IPS-15b (cell line): ENCODE data around the gene RAPSN.

Experiments
- H3K27me3 ChIP-seq: one replicate; pipeline ENCODE4 v1.6.1; 2013; ENCODE audit warnings: low read length; ENCODE audit not compliant: control insufficient read depth, insufficient read depth
- H3K36me3 ChIP-seq: one replicate; pipeline ENCODE4 v1.6.1; 2013; ENCODE audit warnings: low read length; ENCODE audit not compliant: control insufficient read depth, insufficient read depth
- H3K4me1 ChIP-seq: one replicate; pipeline ENCODE4 v1.6.1; 2013; ENCODE audit warnings: mild to moderate bottlenecking, low read length; ENCODE audit not compliant: control insufficient read depth, insufficient read depth
- H3K4me3 ChIP-seq: one replicate; pipeline ENCODE4 v1.5.1; 2013; ENCODE audit warnings: low read depth, low read length
- H3K9ac ChIP-seq: one replicate; pipeline ENCODE4 v1.6.1; 2013; ENCODE audit warnings: low read depth, mild to moderate bottlenecking, low read length
- H3K9me3 ChIP-seq: one replicate; pipeline ENCODE4 v1.6.1; 2013; ENCODE audit warnings: mild to moderate bottlenecking, low read length; ENCODE audit not compliant: control insufficient read depth, insufficient read depth

The RAPSN gene

DNA sequence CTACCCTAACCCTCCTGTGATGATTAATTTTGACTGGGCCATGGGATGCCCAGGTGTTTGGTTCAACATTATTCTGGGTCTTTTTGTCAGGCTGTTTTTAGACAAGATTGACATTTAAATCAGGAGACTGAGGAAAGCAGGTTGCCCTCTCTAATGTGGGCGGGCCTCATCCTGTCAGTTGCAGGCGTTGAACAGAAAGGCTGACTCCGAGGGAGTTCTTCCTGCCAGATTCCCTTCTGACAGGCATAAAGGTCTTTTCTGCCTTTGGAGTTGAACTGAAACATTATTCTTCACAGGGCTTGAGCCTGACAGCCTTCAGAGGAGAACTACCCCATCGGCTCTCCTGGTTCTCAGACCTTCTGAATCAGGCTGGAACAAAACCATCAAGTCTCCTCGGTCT lies 18.4 kb downstream of the RAPSN start:
- H3K9ac ChIP-seq = no peak overlapping the region
- H3K9me3 ChIP-seq = no peaks in the 10 kb centered on the region
- no peaks in the 10 kb centered on the region for H3K27me3 ChIP-seq
- H3K36me3 ChIP-seq = no peaks in the 10 kb centered on the region
- no peak overlapping the region for H3K4me3 ChIP-seq
- H3K4me1 ChIP-seq = no peaks in the 10 kb centered on the region

DNA sequence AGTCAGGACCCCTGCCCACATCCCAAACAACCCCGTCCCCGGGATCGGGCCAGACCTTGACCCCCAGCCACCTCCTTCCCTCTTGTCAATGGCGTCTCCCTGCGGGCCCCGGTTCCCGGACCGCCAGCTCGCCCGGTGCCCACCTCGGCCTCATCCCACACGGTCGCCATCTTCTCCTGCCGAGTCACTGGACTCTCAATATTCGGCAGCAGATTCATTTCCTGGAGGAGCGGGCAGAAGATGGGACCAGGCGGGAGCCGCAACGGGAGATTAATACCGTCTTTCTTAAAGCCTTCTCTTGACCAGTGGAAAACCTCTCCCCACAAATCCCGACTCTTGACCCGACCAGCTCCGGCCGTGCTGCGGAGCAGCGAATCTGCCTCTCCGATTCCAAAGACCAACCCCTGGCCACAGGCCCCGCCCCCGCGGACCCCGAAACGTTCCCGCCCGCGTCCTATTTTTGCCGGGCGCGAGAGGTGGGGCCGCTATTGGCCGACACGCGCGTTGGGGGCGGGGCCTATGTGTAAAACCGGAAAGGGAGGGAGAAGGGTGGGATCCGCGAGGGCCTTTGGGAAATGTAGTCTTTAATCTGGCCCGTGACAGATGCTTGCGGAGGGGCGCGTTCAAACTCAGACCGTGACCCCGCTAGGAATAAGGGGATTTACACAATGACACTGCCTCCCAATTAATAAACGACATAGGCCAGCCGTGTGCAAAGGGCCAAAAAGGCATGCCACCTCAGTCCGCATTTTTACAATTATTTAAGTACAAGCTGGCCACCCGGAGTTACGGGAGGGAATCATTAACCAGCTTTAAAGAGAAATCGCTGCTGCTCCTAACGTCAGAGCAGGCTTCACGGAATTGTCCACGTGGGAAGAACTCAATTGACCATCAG lies 22.6 kb downstream of the RAPSN start, which contains the start of gene PSMC3:
PSMC3 (minus strand) TSS at position 378 of the 895 bp plus-strand sequence; CDS start at position 218, 160 bp downstream.
- Histone ChIP-seq H3K9me3 (no peaks in the 10 kb centered on the region), H3K4me1 (peaks cover 2% of the 10 kb centered on the region), H3K9ac (peak within 1 kb of the TSS; percentile 95), H3K36me3 (peaks cover 30% of the 10 kb centered on the region), H3K27me3 (no peaks in the 10 kb centered on the region), H3K4me3 (peak within 1 kb of the TSS; percentile 88)

DNA sequence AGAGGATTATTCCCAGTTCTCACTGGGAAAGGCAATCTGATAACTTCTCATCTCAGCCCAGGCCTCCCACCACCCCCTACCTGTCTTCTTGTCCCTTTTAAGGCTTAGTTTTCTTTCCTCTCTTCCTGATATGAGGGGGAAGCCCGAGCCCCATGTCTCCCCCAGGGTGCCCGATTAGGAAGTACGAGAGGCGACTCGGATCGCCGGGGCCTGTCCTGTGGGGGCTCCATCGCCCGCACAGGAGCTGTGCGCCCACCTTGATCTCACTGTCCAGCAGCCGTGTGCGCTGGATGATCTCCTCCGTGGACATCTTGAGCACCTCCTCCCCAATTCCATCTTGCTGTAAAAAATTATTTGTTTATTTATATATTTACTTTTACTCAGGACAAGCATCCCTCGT lies 23.3 kb downstream of the RAPSN start:
- H3K36me3 ChIP-seq = peaks cover 32% of the 10 kb centered on the region
- peak overlapping the region; percentile 95 for H3K9ac ChIP-seq
- no peaks in the 10 kb centered on the region for H3K27me3 ChIP-seq
- no peaks in the 10 kb centered on the region for H3K9me3 ChIP-seq
- H3K4me3 ChIP-seq = peak overlapping the region; percentile 88
- H3K4me1 ChIP-seq = peaks cover 2% of the 10 kb centered on the region

DNA sequence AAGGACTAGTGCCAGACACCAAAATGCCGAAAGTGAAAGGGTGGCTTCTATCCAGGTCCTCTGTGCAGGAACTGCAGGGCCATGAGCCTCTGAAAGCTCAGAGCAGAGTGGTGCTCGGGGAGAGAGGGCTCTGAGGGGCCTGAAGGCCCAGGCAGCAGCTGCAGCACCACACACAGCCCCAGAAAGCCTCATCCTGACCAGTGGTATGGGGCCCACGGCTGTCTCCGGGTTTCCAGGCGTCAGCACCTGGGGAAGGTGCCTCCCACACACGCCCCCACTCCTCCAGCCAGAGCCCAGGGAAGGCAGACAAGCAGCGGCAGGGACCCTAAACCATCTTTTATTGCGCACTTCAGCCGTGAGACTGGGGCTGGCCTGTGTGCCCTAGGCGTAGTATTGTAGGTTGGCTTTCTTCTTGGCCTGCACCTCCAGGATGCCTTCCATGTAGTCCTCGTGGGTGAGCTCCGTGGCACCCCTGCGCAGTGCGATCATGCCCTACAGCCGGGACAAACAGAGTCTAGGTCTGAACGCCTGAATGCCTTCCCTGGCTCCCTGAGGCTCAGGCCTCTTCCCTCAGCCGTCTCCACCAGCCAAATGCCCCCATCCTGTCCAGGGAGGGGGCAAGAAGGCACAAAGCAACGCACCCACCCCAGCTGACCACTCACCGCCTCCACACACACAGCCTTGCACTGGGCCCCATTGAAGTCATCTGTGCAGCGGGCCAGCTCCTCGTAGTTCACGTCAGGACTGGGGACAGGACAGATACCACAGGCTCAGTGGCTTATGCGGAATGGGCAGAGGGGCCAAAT lies 30.3 kb downstream of the RAPSN start:
- no peak overlapping the region for H3K4me3 ChIP-seq
- peaks cover 67% of the 10 kb centered on the region for H3K36me3 ChIP-seq
- H3K9me3 ChIP-seq = no peaks in the 10 kb centered on the region
- H3K9ac ChIP-seq = no peak overlapping the region
- no peaks in the 10 kb centered on the region for H3K4me1 ChIP-seq
- H3K27me3 ChIP-seq = no peaks in the 10 kb centered on the region

DNA sequence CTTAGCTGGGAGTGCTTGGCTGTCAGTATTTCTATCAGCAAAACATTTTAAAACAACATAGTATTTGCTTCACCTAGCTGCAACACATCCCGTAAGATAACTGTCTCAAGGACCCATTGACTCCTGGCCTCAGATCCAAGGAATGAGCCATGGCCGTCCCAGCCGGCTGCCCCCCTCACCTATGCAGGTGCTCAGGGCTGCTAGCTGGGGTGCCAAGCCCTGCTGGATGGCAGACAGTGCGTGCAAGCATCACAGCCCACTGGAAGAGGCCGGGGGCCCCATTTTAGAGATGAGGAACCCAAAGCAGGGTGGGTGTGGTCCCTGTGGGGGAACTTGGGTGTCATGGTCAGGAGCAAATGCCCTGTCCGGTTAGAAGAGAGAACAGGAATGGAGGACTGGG lies 31.2 kb downstream of the RAPSN start:
- Histone ChIP-seq H3K4me3 (no peak overlapping the region), H3K9ac (no peak overlapping the region), H3K4me1 (no peaks in the 10 kb centered on the region), H3K27me3 (no peaks in the 10 kb centered on the region), H3K9me3 (no peaks in the 10 kb centered on the region), H3K36me3 (peaks cover 63% of the 10 kb centered on the region)

DNA sequence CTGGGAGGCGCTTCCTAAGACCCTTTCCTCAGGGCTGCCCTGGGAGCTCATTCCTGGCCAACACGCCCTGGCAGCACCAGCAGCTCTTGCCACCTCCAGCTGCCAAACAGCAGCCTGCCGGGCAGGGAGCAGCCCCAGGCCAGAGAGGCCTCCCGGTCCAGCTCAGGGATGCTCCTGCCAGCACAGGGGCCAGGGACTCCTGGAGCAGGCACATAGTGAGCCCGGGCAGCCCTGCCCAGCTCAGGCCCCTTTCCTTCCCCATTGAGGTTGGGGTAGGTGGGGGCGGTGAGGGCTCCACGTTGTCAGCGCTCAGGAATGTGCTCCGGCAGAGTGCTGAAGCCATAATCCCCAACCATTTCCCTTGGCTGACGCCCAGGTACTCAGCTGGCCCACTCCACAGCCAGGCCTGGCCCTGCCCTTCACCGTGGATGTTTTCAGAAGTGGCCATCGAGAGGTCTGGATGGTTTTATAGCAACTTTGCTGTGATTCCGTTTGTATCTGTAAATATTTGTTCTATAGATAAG lies 32.9 kb downstream of the RAPSN start:
- H3K27me3 ChIP-seq = no peaks in the 10 kb centered on the region
- H3K9ac ChIP-seq = no peak overlapping the region
- peaks cover 55% of the 10 kb centered on the region for H3K36me3 ChIP-seq
- no peaks in the 10 kb centered on the region for H3K9me3 ChIP-seq
- H3K4me1 ChIP-seq = no peaks in the 10 kb centered on the region
- H3K4me3 ChIP-seq = no peak overlapping the region

DNA sequence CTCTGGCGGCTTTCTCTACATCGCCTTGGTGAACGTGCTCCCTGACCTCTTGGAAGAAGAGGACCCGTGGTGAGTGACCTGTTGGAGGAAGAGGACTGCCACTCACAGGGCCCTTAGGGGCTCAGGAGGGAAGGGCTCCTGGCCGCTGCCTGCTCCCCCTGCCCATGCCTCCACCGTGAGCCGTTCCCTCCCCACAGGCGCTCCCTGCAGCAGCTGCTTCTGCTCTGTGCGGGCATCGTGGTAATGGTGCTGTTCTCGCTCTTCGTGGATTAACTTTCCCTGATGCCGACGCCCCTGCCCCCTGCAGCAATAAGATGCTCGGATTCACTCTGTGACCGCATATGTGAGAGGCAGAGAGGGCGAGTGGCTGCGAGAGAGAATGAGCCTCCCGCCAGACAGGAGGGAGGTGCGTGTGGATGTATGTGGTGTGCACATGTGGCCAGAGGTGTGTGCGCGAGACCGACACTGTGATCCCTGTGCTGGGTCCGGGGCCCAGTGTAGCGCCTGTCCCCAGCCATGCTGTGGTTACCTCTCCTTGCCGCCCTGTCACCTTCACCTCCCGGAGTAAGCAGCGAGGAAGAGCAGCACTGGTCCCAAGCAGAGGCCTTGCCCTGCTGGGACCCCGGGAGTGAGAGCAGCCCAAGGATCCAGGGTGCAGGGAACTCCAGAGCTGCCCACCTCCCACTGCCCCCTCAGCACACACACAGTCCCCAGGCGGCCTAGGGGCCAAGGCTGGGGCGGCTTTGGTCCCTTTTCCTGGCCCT lies 33.7 kb downstream of the RAPSN start:
- H3K9me3 ChIP-seq = no peaks in the 10 kb centered on the region
- H3K4me1 ChIP-seq = no peaks in the 10 kb centered on the region
- no peak overlapping the region for H3K9ac ChIP-seq
- no peaks in the 10 kb centered on the region for H3K27me3 ChIP-seq
- H3K36me3 ChIP-seq = peaks cover 51% of the 10 kb centered on the region
- H3K4me3 ChIP-seq = no peak overlapping the region

DNA sequence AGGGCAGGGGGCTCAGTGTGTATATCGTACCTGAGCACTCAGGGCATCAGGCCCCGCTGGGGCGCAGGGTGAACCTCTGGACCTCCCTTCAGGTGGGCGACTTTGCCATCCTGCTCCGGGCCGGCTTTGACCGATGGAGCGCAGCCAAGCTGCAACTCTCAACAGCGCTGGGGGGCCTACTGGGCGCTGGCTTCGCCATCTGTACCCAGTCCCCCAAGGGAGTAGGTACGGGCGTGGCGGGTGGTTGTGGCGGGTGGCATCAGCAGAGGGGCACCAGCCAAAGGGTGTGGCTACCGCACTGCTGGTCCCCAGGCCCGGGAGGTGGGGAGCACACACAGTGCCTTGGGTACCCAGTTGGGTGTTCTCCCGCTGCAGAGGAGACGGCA lies 34.3 kb downstream of the RAPSN start:
- no peak overlapping the region for H3K9ac ChIP-seq
- H3K4me3 ChIP-seq = no peak overlapping the region
- H3K9me3 ChIP-seq = no peaks in the 10 kb centered on the region
- H3K4me1 ChIP-seq = no peaks in the 10 kb centered on the region
- peaks cover 46% of the 10 kb centered on the region for H3K36me3 ChIP-seq
- H3K27me3 ChIP-seq = no peaks in the 10 kb centered on the region

DNA sequence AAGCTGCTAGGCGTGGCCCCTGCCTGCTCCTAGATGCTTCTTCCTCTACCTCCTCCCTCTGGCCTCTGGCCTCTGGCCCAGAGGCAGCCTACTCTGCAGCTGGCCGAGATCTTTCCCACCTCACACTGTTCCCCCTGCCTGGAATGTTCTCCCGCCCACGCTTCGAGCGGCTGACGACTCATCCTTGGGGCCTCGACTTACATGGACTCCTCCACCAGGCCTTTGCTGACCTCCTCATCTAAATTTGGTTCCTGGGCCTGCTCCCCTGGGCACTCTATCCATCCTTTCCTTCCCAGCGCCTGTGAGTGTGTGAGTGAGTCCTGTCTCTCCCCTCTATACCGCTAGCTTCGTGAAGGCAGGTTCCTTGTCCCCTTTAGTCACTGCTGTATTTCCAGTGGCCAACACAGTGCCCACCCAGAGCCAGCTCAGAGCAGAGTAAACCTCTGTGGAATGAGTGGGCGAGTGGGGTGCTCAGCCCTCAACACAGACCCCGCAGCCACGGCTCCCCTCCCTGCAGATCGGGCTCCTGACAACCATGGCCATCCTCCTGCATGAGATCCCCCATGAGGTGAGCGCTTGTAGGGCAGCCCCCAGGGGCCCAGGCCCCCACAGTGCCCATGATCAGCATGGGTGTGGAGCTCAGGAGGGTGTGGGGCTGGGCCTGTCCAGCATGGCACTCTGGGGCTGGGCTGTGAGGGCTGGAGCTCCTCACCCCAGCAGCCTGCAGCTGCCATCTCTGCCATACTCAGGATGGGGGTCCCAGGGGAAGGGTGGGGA lies 34.8 kb downstream of the RAPSN start:
- no peaks in the 10 kb centered on the region for H3K4me1 ChIP-seq
- peaks cover 42% of the 10 kb centered on the region for H3K36me3 ChIP-seq

DNA sequence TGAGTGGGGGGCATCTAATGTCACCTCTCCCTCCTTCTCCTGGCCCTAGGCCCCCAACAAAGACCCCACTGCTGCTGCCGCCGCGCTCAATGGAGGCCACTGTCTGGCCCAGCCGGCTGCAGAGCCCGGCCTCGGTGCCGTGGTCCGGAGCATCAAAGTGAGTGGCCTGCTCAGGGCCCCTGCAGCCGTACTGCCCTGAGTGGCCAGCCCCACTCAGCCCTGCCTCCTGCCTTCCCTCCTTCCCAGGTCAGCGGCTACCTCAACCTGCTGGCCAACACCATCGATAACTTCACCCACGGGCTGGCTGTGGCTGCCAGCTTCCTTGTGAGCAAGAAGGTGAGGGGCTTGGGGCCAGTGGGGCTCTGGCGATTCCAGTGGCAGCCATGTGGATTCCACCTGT lies 35.6 kb downstream of the RAPSN start:
- Histone ChIP-seq H3K9ac (no peak overlapping the region), H3K9me3 (no peaks in the 10 kb centered on the region), H3K27me3 (no peaks in the 10 kb centered on the region), H3K4me1 (peaks cover 2% of the 10 kb centered on the region), H3K4me3 (no peak overlapping the region), H3K36me3 (peaks cover 35% of the 10 kb centered on the region)

More for the DNA sequence above, 34.8 kb downstream of the RAPSN start:
- no peaks in the 10 kb centered on the region for H3K9me3 ChIP-seq
- H3K27me3 ChIP-seq = no peaks in the 10 kb centered on the region
- H3K9ac ChIP-seq = no peak overlapping the region
- H3K4me3 ChIP-seq = no peak overlapping the region
